Fibroblast of pulmonary artery (primary cell): ENCODE results near the gene NUCB1.
A peak's percentile ranks its signal among the peaks of the same experiment; 100 is the strongest.

Experiments used
- DNase-seq: peaks from one replicate; pipeline ENCODE4 v3.0.0-alpha.2; 2010; ENCODE audit warnings: low read depth
- H3K4me3 ChIP-seq: replicated peaks from 2 replicates; pipeline ENCODE4 v1.5.1; 2011; ENCODE audit warnings: low read depth, mild to moderate bottlenecking, control low read depth, low read length, moderate library complexity
- TF ChIP-seq, protein P1 (sequence below): IDR thresholded peaks from 2 replicates; pipeline ENCODE4 v1.5.1; 2011; ENCODE audit warnings: mild to moderate bottlenecking, control low read depth, low read length, inconsistent platforms; ENCODE audit errors: missing control alignments

The NUCB1 gene

DNA sequence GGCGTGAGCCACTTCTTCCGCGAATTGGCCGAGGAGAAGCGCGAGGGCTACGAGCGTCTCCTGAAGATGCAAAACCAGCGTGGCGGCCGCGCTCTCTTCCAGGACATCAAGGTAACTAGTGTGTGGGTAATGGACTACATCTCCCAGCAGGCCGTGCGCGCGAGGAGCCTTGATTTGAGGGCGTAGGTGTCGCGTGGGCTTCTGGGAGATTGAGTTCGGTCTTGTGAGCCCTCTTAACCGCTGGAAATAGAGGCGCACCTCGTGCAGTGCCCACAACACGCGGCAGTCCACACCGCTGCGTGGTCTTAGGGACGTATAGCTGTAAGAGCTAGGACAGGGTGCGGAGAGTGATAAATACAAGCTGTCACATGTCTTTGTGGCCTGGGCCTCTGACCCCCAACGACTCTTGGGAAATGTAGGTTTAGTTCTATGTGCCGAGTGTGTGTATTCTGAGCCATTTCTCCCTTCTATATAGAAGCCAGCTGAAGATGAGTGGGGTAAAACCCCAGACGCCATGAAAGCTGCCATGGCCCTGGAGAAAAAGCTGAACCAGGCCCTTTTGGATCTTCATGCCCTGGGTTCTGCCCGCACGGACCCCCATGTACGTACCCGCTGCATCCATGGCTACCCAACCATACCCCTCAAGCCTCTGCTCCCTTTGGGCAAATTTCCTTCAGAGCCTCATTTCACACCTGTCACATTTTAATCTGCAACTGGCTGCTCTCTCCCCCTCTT lies 65.9 kb downstream of the NUCB1 start:
- peak overlapping the region; percentile 99 for H3K4me3 ChIP-seq
- DNase-seq, result peak; percentile 76
- TF ChIP-seq, protein P1, sequence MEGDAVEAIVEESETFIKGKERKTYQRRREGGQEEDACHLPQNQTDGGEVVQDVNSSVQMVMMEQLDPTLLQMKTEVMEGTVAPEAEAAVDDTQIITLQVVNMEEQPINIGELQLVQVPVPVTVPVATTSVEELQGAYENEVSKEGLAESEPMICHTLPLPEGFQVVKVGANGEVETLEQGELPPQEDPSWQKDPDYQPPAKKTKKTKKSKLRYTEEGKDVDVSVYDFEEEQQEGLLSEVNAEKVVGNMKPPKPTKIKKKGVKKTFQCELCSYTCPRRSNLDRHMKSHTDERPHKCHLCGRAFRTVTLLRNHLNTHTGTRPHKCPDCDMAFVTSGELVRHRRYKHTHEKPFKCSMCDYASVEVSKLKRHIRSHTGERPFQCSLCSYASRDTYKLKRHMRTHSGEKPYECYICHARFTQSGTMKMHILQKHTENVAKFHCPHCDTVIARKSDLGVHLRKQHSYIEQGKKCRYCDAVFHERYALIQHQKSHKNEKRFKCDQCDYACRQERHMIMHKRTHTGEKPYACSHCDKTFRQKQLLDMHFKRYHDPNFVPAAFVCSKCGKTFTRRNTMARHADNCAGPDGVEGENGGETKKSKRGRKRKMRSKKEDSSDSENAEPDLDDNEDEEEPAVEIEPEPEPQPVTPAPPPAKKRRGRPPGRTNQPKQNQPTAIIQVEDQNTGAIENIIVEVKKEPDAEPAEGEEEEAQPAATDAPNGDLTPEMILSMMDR, result no peak

GRCh38 chr19:48966541-48967345 lies 66.6 kb downstream of the NUCB1 start:
- H3K4me3 ChIP-seq, result peak overlapping the region; percentile 99
- DNase-seq, result peak; percentile 40
- TF ChIP-seq, protein P1, result no peak

DNA sequence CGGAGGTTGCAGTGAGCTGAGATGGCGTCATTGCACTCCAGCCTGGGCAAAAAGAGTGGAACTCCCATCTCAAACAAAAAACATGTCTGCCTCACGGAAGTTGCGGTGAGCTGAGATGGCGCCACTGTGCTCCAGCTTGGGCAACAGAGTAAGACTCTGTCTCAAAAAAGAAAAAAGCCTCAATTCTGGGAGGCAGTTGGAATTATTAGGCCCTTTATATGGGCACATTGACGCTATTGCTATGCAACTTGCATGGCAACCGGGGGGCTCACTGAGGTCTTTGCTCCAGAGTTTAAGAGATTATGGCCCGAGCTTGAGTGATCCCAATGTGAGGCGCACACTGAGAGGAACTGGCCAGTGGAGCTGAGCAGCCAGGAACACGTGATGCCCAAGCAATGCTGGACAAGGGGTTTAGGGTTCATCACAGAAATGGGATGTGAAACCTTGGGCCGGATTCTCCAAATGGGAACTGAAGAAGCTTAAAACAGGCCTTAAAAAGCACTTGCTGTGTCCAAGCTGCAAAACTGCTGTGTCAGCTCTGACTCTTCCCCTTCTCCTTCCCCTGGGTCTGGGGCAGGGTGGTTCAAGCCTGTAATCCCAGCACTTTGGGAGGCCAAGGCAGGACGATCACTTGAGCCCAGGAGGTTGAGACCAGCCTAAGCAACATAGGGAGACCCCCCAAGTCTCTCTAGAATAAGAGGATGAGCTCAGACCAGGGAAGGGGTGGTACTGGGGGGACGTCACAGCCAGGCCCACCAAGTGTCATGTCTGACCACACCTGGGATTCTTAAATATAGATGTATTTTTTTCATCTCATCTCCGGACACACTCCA lies 67.5 kb downstream of the NUCB1 start:
- peak; percentile 90 for DNase-seq
- TF ChIP-seq, protein P1, result no peak
- peak overlapping the region; percentile 99 for H3K4me3 ChIP-seq

DNA sequence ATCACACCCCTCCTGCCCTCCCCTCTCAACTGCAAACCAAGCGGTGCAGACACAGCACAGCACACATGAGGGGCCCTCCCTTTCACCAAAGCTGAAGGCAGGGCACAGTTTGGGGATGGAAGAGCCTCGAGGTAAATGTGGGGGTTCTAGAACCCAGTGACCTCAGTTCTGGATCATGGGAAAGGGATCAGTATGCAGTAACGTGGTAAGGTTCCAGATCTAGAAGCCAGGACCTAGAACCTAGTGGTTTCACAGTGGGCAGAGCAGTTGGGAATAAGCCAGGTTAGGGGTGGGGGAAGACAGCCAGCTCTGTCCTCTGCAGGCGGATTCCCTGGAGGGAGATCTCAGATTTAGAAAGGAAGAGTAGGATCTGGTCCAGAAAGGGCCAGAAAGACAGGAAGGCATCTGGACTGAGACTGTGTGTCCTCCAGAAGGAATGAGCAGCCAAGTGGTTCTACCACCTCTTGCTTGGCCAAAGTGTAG lies 68.1 kb downstream of the NUCB1 start:
- TF ChIP-seq, protein P1, result no peak
- H3K4me3 ChIP-seq, result peak overlapping the region; percentile 99
- peak; percentile 76 for DNase-seq

- no peak for DNase-seq
- H3K4me3 ChIP-seq, result no peak overlapping the region
- TF ChIP-seq, protein P1, result no peak
Observed at GRCh38 chr19:48968813-48969218, 68.7 kb downstream of the NUCB1 start.

DNA sequence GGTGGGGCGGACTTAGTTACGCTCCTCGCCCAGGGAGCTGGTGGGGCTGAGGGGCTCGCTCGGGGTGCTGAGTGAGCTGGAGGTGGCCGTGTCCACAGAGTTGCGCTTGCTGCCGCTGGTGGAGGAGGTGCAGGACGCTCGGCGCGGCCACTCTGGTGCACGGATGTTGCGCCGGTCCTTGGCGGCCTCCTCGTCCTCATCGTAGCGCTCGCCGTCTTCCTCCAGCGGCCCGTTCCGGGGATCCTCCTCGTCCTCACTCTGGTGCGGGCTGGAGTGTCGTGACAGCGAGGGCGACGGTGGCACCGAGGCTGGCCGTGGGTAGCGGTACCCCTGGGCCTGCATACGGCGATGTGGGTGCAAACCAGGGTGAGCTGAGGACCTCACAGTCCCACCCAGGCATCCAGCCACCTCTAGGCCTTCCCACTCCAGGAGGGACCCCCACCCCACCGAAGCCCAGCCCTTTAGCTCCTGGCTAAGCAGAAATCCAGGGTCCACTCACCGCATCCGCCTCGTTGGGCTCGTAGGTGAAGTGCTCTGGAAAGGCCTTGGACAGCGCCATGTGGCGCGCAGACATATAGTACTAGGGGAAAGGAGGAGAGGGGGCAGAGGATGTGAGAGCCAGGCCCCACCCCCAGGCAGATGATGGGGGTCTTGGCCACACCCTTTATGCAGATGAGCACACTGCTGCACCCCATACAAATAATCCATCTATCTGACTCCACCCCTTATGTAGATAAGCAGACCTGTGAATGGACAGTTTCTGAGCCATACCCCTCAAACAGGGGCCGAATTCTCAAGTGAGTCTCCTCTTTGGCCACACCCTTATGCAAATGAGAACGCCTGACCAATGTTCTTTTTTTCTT lies 69.4 kb downstream of the NUCB1 start:
- no peak for DNase-seq
- TF ChIP-seq, protein P1, result no peak
- H3K4me3 ChIP-seq, result no peak overlapping the region
